ENCODE measurements around the gene G0S2. TPM values are rescaled to one million over a fixed set of nuclear protein-coding genes. Genes with fewer than 3 reads are reported as not detected.
A peak's percentile ranks its signal among the peaks of the same experiment; 100 is the strongest.

Gene G0S2
- total RNA-seq (ENCODE audit: low replicate concordance) = 23.0 and 146 TPM in 2 replicates

- no peak for TF ChIP-seq CTCF (IDR thresholded peaks at IDR 0.05; ENCODE audit: insufficient read depth, low read length)
- peak; percentile 80 for DNase-seq (ENCODE audit: low read depth)
- peak within 1 kb of the TSS; percentile 74 for H3K4me3 ChIP-seq (ENCODE audit: low read depth, low read length)
Measured at GRCh38 chr1:209674957-209675564, at the start of gene G0S2. G0S2 (plus strand) TSS chr1:209675412; CDS start chr1:209675685, 273 bp downstream.

GRCh38 chr1:209625791-209626285 lies 49.4 kb upstream of the G0S2 start:
- TF ChIP-seq CTCF (IDR thresholded peaks at IDR 0.05; ENCODE audit: insufficient read depth, low read length) = no peak
- no peak overlapping the region for H3K4me3 ChIP-seq (ENCODE audit: low read depth, low read length)
- DNase-seq (ENCODE audit: low read depth) = no peak

GRCh38 chr1:209626346-209627026 lies 48.7 kb upstream of the G0S2 start:
- no peak overlapping the region for H3K4me3 ChIP-seq (ENCODE audit: low read depth, low read length)
- TF ChIP-seq CTCF (IDR thresholded peaks at IDR 0.05; ENCODE audit: insufficient read depth, low read length) = no peak
- DNase-seq (ENCODE audit: low read depth) = no peak

GRCh38 chr1:209627027-209627731 lies 48.0 kb upstream of the G0S2 start:
- DNase-seq (ENCODE audit: low read depth) = no peak
- H3K4me3 ChIP-seq (ENCODE audit: low read depth, low read length) = no peak overlapping the region
- no peak for TF ChIP-seq CTCF (IDR thresholded peaks at IDR 0.05; ENCODE audit: insufficient read depth, low read length)

GRCh38 chr1:209627732-209628196 lies 47.4 kb upstream of the G0S2 start:
- no peak overlapping the region for H3K4me3 ChIP-seq (ENCODE audit: low read depth, low read length)
- peak; percentile 98 for TF ChIP-seq CTCF (IDR thresholded peaks at IDR 0.05; ENCODE audit: insufficient read depth, low read length)
- DNase-seq (ENCODE audit: low read depth) = peak; percentile 74

GRCh38 chr1:209628618-209629299 lies 46.5 kb upstream of the G0S2 start:
- H3K4me3 ChIP-seq (ENCODE audit: low read depth, low read length) = no peak overlapping the region
- no peak for TF ChIP-seq CTCF (IDR thresholded peaks at IDR 0.05; ENCODE audit: insufficient read depth, low read length)
- no peak for DNase-seq (ENCODE audit: low read depth)
